Right lobe of liver (tissue), 6 donors: ENCODE results near the gene REEP6. TPM values are rescaled to one million over a fixed set of nuclear protein-coding genes. Genes with fewer than 3 reads are reported as not detected.

Experiments used
- ATAC-seq, 4 donors: fragments of 200-7000 bp; cut with Tn5 transposase; one replicate each; pipeline ENCODE4 v1.9.1; 2020; ENCODE audit warnings: mild to moderate bottlenecking in 4 of 4, moderate library complexity in 4 of 4
- DNase-seq, 3 donors: peaks; one replicate each; pipeline ENCODE4 v3.0.0-alpha.2; 2020
- H3K27ac ChIP-seq, 3 donors: fragments of 200-600 bp; one replicate each; pipeline ENCODE4 v1.8.0; 2022
- H3K27me3 ChIP-seq, 2 donors: fragments of 200-600 bp; one replicate each; pipeline ENCODE4 v1.8.0; 2022
- H3K36me3 ChIP-seq, 4 donors: fragments of 200-600 bp; sonication (generic) in 1 of 4; one replicate each; pipeline versions ENCODE4 v1.5.1 to v1.8.0; 2017 to 2022; ENCODE audit warnings: control low read depth in 1 of 4
- H3K4me1 ChIP-seq, 4 donors: fragments of 200-600 bp; sonication (generic) in 1 of 4; one replicate each; pipeline versions ENCODE4 v1.5.1 to v1.8.0; 2017 to 2022; ENCODE audit warnings: control low read depth in 1 of 4
- H3K4me3 ChIP-seq, 3 donors: fragments of 200-600 bp; one replicate each; pipeline ENCODE4 v1.8.0; 2022
- H3K9me3 ChIP-seq, 4 donors: fragments of 200-600 bp; sonication (generic) in 1 of 4; one replicate each; pipeline versions ENCODE4 v1.5.1 to v1.8.0; 2017 to 2022; ENCODE audit warnings: control low read depth in 1 of 4
- CTCF ChIP-seq, 4 donors: fragments of 200-600 bp in 3 of 4; fragments of 450-650 bp in 1 of 4; IDR thresholded peaks; one replicate each; pipeline versions ENCODE4 v1.5.1 to v1.8.0; 2016 to 2022; ENCODE audit warnings: antibody characterized with exemption in 4 of 4, mild to moderate bottlenecking in 2 of 4
- POLR2A ChIP-seq: fragments of 450-650 bp; IDR thresholded peaks from one replicate; pipeline ENCODE4 v1.6.1; 2017; ENCODE audit warnings: antibody characterized with exemption, mild to moderate bottlenecking
- WGBS: methylation state at CpG from one replicate; pipeline ENCODE4 v1.1.6; 2018; ENCODE audit warnings: low coverage, low lambda C conversion rate; ENCODE audit not compliant: insufficient coverage; ENCODE audit errors: missing lambda C conversion rate; 5-methylcytosine and 5-hydroxymethylcytosine counted together
- intact Hi-C, 2 donors: fragments of 100-400 bp; cut with DNase I; formaldehyde crosslinking; loops; one replicate each; pipeline versions ENCODE4 v1.11.2 to v1.14.1; 2022
- total RNA-seq, 6 experiments: library from RNA; depleted of rRNA in 2 of 6; stranded (reverse); fragments of >200 nt in 2 of 6; fragmentation: NEBNext Ultra II Directional in 3 of 6; extraction: Animal tissue kit (Norgen Biotek cat#: 25700) in 3 of 6; gene quantifications; one replicate each; pipeline versions ENCODE4 v1.1.0 to v1.2.4, GENCODE V29; 2016 to 2023
- donor health status: DM: no; HTN: yes; CAD: no.
- donor health status: DM: no; HTN: no; CAD: no.
- donor health status: DM: no; HTN: no; CAD: no.
- donor health status: DM: no; HTN: yes; CAD: no.
- donor health status: DM: no; HTN: yes; CAD: no.

REEP6 gene
- total RNA-seq, 6 experiments from 2014 or later = 113 to 218 (median 177) TPM

GRCh38 chr19:1447944-1448343 is 43.0 kb upstream of the REEP6 start:
- Histone ChIP-seq H3K4me1 (peaks cover 0 to 18% (median 0%) of the 10 kb centered on the region in 4 donors), H3K27me3 (peaks cover 13 to 25% of the 10 kb centered on the region in 2 donors), H3K9me3 (no peaks in the 10 kb centered on the region), H3K36me3 (no peaks in the 10 kb centered on the region), H3K27ac (no peak overlapping the region), H3K4me3 (no peak overlapping the region)
- DNase-seq = no peak
- no peak for ATAC-seq
- TF ChIP-seq POLR2A (no peak), CTCF (IDR thresholded peaks at IDR 0.05) (no peak)
- 62% methylated on average over 7 of the region's 9 CpGs for WGBS
- intact Hi-C loops = loop anchor here in 1 of 2 donors (10.0 kb wide), 1 partner anchor 67 kb away; the partner anchor contains the start of gene ADAMTSL5

DNA sequence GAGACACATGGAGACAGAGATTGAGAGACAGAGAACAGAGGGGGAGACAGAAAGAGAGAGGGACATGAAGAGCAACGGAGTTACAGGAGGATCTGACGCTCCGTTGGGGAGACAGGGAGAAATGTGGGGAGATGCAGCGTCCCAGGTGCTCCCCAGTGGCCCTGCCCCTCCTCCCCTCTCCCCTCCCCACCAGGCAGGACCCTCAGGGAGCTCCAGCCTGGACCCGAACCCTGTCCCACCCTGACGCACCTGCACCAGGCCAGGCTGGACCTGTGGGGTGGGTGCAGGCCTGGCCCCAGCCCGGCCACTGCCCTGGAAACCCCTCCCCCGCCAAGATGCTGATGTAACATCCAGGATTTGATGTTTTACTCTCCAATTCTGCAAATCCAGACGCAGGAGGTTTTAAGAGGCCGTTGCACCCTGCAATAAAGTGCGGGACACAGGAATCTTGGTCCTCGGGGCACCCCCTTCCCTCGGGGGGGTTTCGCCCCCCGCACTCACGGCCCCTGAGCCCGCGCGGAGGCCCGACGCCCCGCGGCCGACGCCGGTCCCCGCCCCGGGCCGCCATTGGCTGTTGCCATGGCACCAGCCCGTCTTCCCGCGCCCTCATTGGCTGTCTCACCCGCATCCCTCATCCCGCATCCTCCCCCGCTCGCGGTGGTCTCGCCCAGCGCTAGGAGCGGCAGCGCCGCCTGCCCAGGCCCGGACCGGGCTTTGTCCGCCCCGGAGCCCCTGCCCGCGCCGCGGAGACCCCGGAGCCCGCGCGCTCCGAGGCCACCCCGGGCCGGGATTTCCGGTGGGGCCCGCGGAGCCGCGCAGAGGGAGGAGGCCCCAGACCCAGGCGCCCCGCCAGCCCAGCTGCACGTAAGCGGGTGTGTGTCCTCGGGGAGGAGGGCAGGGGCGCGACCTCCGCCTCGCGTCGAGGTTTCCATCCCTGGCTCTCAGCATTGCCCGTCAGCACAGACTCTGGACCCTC is 41.2 kb upstream of the REEP6 start, which contains the start of gene APC2:
Gene APC2 (plus strand): TSS at position 655 of the 976 bp plus-strand sequence. CDS start 2,881 bp downstream, outside the sequence.
- H3K4me3 ChIP-seq = no peak within 1 kb of the TSS
- no peaks in the 10 kb centered on the region for H3K36me3 ChIP-seq
- no peak within 1 kb of the TSS for H3K27ac ChIP-seq
- H3K9me3 ChIP-seq = no peaks in the 10 kb centered on the region
- 5% methylated on average over 4 of the region's 74 CpGs for WGBS
- H3K4me1 ChIP-seq = peaks cover 0 to 17% (median 0%) of the 10 kb centered on the region in 4 donors
- H3K27me3 ChIP-seq = peaks cover 13 to 32% of the 10 kb centered on the region in 2 donors
- no peak for TF ChIP-seq CTCF (IDR thresholded peaks at IDR 0.05)
- no peak for TF ChIP-seq POLR2A
- no peak for DNase-seq
- ATAC-seq = no peak
- intact Hi-C loops = loop anchor here (10.0 kb wide), 1 partner anchor 65 kb away; the partner anchor contains the start of gene ADAMTSL5 (in 2 of the 2)

DNA sequence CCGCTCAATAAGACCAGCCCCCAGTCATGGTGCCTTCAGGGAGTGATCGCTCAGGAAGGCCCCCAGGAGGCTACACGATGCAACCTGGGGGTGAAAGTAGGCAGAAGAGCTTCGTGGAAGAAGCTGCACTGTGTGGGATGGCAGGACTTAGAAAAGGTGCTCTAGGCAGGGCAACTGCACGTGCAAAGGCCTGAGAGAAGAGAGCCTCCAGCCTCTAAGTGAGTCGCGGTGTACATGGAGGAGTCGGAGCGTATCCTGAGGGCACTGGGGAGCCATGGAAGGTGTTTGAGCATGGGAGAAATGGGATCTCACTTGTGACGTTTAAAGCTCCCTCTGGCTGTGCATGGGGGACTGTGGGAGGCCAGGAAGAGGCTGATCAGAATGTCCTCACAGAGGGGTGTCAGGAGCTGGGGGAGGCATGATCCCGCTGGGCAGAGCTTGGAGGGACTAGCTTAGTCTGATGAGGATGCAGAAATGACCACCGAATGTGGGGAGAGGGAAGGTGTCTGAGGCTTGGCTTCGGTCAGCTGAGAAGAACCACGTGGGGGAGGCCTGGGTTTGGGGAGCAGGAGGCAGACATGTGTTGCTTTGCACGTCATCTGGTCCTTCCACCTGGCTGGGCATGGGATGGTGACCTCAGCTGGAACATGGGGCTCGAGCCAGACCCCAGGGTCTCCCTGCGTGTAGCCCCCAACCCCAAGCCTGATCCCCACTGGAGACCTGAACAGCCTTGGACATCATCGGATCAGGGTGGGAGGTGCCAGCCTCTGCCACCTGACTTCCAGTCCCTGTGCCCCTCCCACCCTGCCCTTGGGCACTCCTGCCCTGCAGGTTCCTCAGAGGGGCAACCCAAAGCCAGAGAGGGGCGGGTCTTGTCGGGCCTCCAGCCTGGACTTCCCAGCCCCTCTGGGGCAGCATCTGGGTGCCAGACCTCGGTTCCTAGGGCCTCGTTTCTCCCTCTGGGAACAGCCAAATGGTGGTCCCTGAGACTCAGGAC is 39.9 kb upstream of the REEP6 start:
- no peak overlapping the region for H3K27ac ChIP-seq
- H3K4me3 ChIP-seq = no peak overlapping the region
- no peak for TF ChIP-seq POLR2A
- no peak for TF ChIP-seq CTCF (IDR thresholded peaks at IDR 0.05)
- H3K4me1 ChIP-seq = peaks cover 0 to 8% (median 0%) of the 10 kb centered on the region in 4 donors
- peaks cover 13 to 34% of the 10 kb centered on the region in 2 donors for H3K27me3 ChIP-seq
- WGBS = 53% methylated on average over 17 of the region's 22 CpGs
- H3K36me3 ChIP-seq = no peaks in the 10 kb centered on the region
- intact Hi-C loops = loop anchor here in 1 of 2 donors (10.0 kb wide), 1 partner anchor 64 kb away; the partner anchor contains the start of gene ADAMTSL5
- no peak for ATAC-seq
- no peaks in the 10 kb centered on the region for H3K9me3 ChIP-seq
- DNase-seq = no peak
